Right cardiac atrium (tissue), 5 donors: ENCODE results near the gene KXD1. TPM values are rescaled to one million over a fixed set of nuclear protein-coding genes. Genes with fewer than 3 reads are reported as not detected.
A peak's percentile ranks its signal among the peaks of the same experiment; 100 is the strongest.

ENCODE experiments used
- ATAC-seq, 2 donors: fragments of 200-7000 bp; cut with Tn5 transposase; one replicate each; pipeline versions ENCODE4 v1.8.0 to v1.9.1; 2020; ENCODE audit warnings: moderate library complexity in 2 of 2, mild to moderate bottlenecking in 1 of 2
- DNase-seq, 3 donors: peaks; one replicate each; pipeline ENCODE4 v3.0.0-alpha.2; 2020
- H3K27ac ChIP-seq: one replicate; pipeline ENCODE4 v1.5.1; 2013; ENCODE audit warnings: mild to moderate bottlenecking, low read length, control low read depth, moderate library complexity
- H3K27me3 ChIP-seq: one replicate; pipeline ENCODE4 v1.6.1; 2013; ENCODE audit not compliant: control insufficient read depth, insufficient read depth
- H3K4me1 ChIP-seq: one replicate; pipeline ENCODE4 v1.6.1; 2013; ENCODE audit warnings: low read length; ENCODE audit not compliant: control insufficient read depth, insufficient read depth
- H3K4me3 ChIP-seq: one replicate; pipeline ENCODE4 v1.5.1; 2013; ENCODE audit warnings: low read length, control low read depth
- H3K9me3 ChIP-seq: one replicate; pipeline ENCODE4 v1.6.1; 2013; ENCODE audit warnings: low read length; ENCODE audit not compliant: control insufficient read depth
- WGBS: extraction: QIAGEN DNeasy Blood & Tissue Kit; methylation state at CpG from one replicate; pipeline ENCODE4 v1.1.7; 2013; 5-methylcytosine and 5-hydroxymethylcytosine counted together
- intact Hi-C, 4 donors: fragments of 100-400 bp; cut with DNase I; formaldehyde crosslinking; loops; one replicate each; pipeline versions ENCODE4 v1.11.0 to v1.14.0; 2022 to 2023
- polyA plus RNA-seq: library from polyadenylated mRNA; stranded (reverse); fragments of 200-250 nt; gene quantifications from one replicate; pipeline ENCODE4 v1.2.3, GENCODE V29; 2013
- total RNA-seq, 4 donors: library from RNA; stranded (reverse); fragmentation: NEBNext Ultra II Directional; extraction: Animal tissue kit (Norgen Biotek cat#: 25700); gene quantifications; one replicate each; pipeline ENCODE4 v1.2.1, GENCODE V29; 2021
- donor health status: healthy with polysubstance abuse.
- donor health status: DM: no; HTN: yes; CAD: no.
- donor health status: DM: no; HTN: no; CAD: no.
- donor health status: DM: no; HTN: yes; CAD: no; lungs with severe emphysema.
- donor health status: DM: yes; HTN: yes; CAD: no.

The KXD1 gene
- total and polyA plus RNA-seq, 5 donors = 47.8 to 55.4 (median 50.0) TPM

- DNase-seq (no peak), ATAC-seq (no peak)
- Histone ChIP-seq H3K9me3 (no peaks in the 10 kb centered on the region), H3K4me3 (peak overlapping the region; percentile 97), H3K27ac (peak overlapping the region; percentile 99), H3K27me3 (no peaks in the 10 kb centered on the region), H3K4me1 (no peaks in the 10 kb centered on the region)
- WGBS = 4% methylated on average over 11 of the region's 11 CpGs
- intact Hi-C loops = no loop called here
Observed at GRCh38 chr19:18558202-18558555, 509 bp downstream of the KXD1 start.

- H3K27ac ChIP-seq = peak overlapping the region; percentile 99
- peak overlapping the region; percentile 97 for H3K4me3 ChIP-seq
- ATAC-seq (no peak), DNase-seq (peak in 2 of 3 donors; percentile 3 to 4)
- H3K9me3 ChIP-seq = no peaks in the 10 kb centered on the region
- no peaks in the 10 kb centered on the region for H3K27me3 ChIP-seq
- 54% methylated on average over 3 of the region's 3 CpGs for WGBS
- H3K4me1 ChIP-seq = no peaks in the 10 kb centered on the region
- intact Hi-C loops = no loop called here
Observed at GRCh38 chr19:18558604-18559003, 934 bp downstream of the KXD1 start.

- H3K9me3 ChIP-seq = no peaks in the 10 kb centered on the region
- no peak overlapping the region for H3K27ac ChIP-seq
- no peaks in the 10 kb centered on the region for H3K27me3 ChIP-seq
- H3K4me3 ChIP-seq = no peak overlapping the region
- intact Hi-C loops = loop anchor here in 2 of 4 donors (10.0 kb wide), 2 partner anchors 85 to 95 kb away; no protein-coding TSS in a partner anchor
- 53% methylated on average over 5 of the region's 5 CpGs for WGBS
- ATAC-seq (no peak), DNase-seq (no peak)
- H3K4me1 ChIP-seq = no peaks in the 10 kb centered on the region
Observed at GRCh38 chr19:18559685-18560084, 2.0 kb downstream of the KXD1 start.

- no peaks in the 10 kb centered on the region for H3K27me3 ChIP-seq
- 44% methylated on average over 14 of the region's 14 CpGs for WGBS
- ATAC-seq (peak; percentile 48 to 63), DNase-seq (peak; percentile 75 to 85 (median 83))
- intact Hi-C loops = loop anchor here in 2 of 4 donors (10.0 kb wide), 2 partner anchors 87 to 97 kb away; no protein-coding TSS in a partner anchor
- no peak overlapping the region for H3K4me3 ChIP-seq
- H3K9me3 ChIP-seq = no peaks in the 10 kb centered on the region
- no peaks in the 10 kb centered on the region for H3K4me1 ChIP-seq
- H3K27ac ChIP-seq = peak overlapping the region; percentile 89
Observed at GRCh38 chr19:18562086-18562485, 4.4 kb downstream of the KXD1 start.

GRCh38 chr19:18566953-18567352 lies 9.3 kb downstream of the KXD1 start:
- Histone ChIP-seq H3K27ac (no peak overlapping the region), H3K4me1 (no peaks in the 10 kb centered on the region), H3K27me3 (no peaks in the 10 kb centered on the region), H3K4me3 (no peak overlapping the region), H3K9me3 (no peaks in the 10 kb centered on the region)
- intact Hi-C loops = loop anchor here in 2 of 4 donors (10.0 kb wide), 2 partner anchors 92 to 102 kb away; no protein-coding TSS in a partner anchor
- ATAC-seq (no peak), DNase-seq (peak in 1 of 3 donors; percentile 39)
- WGBS = 96% methylated on average over 8 of the region's 8 CpGs

- 87% methylated on average over 15 of the region's 15 CpGs for WGBS
- DNase-seq (peak in 1 of 3 donors; percentile 48), ATAC-seq (no peak)
- no peak overlapping the region for H3K27ac ChIP-seq
- peaks cover 8% of the 10 kb centered on the region for H3K4me1 ChIP-seq
- H3K4me3 ChIP-seq = no peak overlapping the region
- H3K27me3 ChIP-seq = no peaks in the 10 kb centered on the region
- intact Hi-C loops = loop anchor here in 2 of 4 donors (10.0 kb wide), 2 partner anchors 94 to 104 kb away; no protein-coding TSS in a partner anchor
- no peaks in the 10 kb centered on the region for H3K9me3 ChIP-seq
Observed at GRCh38 chr19:18568367-18568766, 10.7 kb downstream of the KXD1 start.

- H3K27ac ChIP-seq = peak within 1 kb of the TSS; percentile 88
- H3K4me3 ChIP-seq = peak within 1 kb of the TSS; percentile 78
- peak; percentile 96 to 97 for ATAC-seq
- under 1% methylated on average over 75 of the region's 75 CpGs for WGBS
- H3K4me1 ChIP-seq = peaks cover 8% of the 10 kb centered on the region
- intact Hi-C loops = loop anchor here in 1 of 4 donors (10.0 kb wide), 1 partner anchor 117 kb away; no protein-coding TSS in a partner anchor
- no peaks in the 10 kb centered on the region for H3K9me3 ChIP-seq
- peak; percentile 99 for DNase-seq
- no peaks in the 10 kb centered on the region for H3K27me3 ChIP-seq
Observed at GRCh38 chr19:18571564-18572344, 14.1 kb downstream of the KXD1 start, which contains the start of gene UBA52. Gene UBA52, plus strand, starts transcription at chr19:18571857. Its CDS starts 1,444 bp downstream, at chr19:18573301.

GRCh38 chr19:18574691-18575291 lies 17.1 kb downstream of the KXD1 start:
- no peak overlapping the region for H3K27ac ChIP-seq
- WGBS = 94% methylated on average over 18 of the region's 18 CpGs
- intact Hi-C loops = loop anchor here in 1 of 4 donors (10.0 kb wide), 1 partner anchor 120 kb away; no protein-coding TSS in a partner anchor

GRCh38 chr19:18576383-18576782 lies 18.7 kb downstream of the KXD1 start:
- H3K4me3 ChIP-seq = no peak overlapping the region
- WGBS = 84% methylated on average over 8 of the region's 8 CpGs
- DNase-seq (peak in 1 of 3 donors; percentile 7), ATAC-seq (no peak)
- intact Hi-C loops = loop anchor here in 1 of 4 donors (10.0 kb wide), 1 partner anchor 122 kb away; no protein-coding TSS in a partner anchor
- peaks cover 8% of the 10 kb centered on the region for H3K4me1 ChIP-seq
- H3K27ac ChIP-seq = no peak overlapping the region
- no peaks in the 10 kb centered on the region for H3K9me3 ChIP-seq
- H3K27me3 ChIP-seq = no peaks in the 10 kb centered on the region

More at GRCh38 chr19:18574691-18575291, 17.1 kb downstream of the KXD1 start:
- no peak for ATAC-seq
- no peaks in the 10 kb centered on the region for H3K9me3 ChIP-seq
- no peak overlapping the region for H3K4me3 ChIP-seq
- no peaks in the 10 kb centered on the region for H3K27me3 ChIP-seq
- DNase-seq = peak in 1 of 3 donors; percentile 30
- H3K4me1 ChIP-seq = peaks cover 8% of the 10 kb centered on the region

- Histone ChIP-seq H3K4me1 (peaks cover 8% of the 10 kb centered on the region), H3K4me3 (no peak overlapping the region), H3K27me3 (no peaks in the 10 kb centered on the region), H3K9me3 (no peaks in the 10 kb centered on the region), H3K27ac (no peak overlapping the region)
- WGBS = 85% methylated on average over 21 of the region's 21 CpGs
- intact Hi-C loops = loop anchor here in 1 of 4 donors (10.0 kb wide), 1 partner anchor 123 kb away; no protein-coding TSS in a partner anchor
- ATAC-seq (no peak), DNase-seq (peak in 1 of 3 donors; percentile 18)
Observed at GRCh38 chr19:18577365-18577914, 19.8 kb downstream of the KXD1 start.
